ENCODE data around the gene PLD1.

The PLD1 gene

DNA sequence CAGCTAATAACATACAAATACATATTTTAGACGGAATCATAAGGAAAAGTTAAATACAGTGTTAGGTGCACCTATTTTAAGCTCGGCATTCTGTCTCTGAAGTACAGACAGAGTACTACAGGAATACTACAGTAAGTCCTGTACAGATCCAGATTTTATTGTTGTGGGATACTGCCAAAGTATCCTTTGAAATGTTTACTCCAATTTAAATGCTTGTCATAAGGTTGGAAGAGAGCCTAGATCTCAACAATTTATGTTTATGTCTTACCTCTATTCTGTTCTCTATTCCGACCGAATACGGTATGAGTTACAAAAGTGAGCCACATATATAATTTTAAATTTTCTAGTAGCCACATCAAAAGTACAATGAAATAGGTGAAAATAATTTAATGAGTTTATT is 25.3 kb downstream of the PLD1 start:
- Histone ChIP-seq H3K36me3 (ENCODE audit: control insufficient read depth, insufficient read depth, low read length) (no peaks in the 10 kb centered on the region), H3K4me1 (ENCODE audit: control insufficient read depth, low read depth, low read length) (no peaks in the 10 kb centered on the region), H2BK5ac (ENCODE audit: low read length) (no peak overlapping the region), H3K27me3 (ENCODE audit: insufficient read depth, low read length, poor library complexity) (no peaks in the 10 kb centered on the region), H3K79me1 (ENCODE audit: low read length) (no peaks in the 10 kb centered on the region), H4K8ac (ENCODE audit: low read depth, low read length) (no peak overlapping the region), H4K5ac (ENCODE audit: low read length) (no peak overlapping the region), H3K23ac (ENCODE audit: low read length) (no peak overlapping the region), H2BK120ac (ENCODE audit: low read depth, low read length) (no peak overlapping the region), H3K9ac (ENCODE audit: low read length) (no peak overlapping the region), H2AK5ac (ENCODE audit: low read length) (no peak overlapping the region), H3K4ac (ENCODE audit: low read depth, low read length) (no peak overlapping the region), H3K4me3 (ENCODE audit: low read length) (no peak overlapping the region), H2BK15ac (replicated peaks; ENCODE audit: low read depth) (no peak overlapping the region), H3K4me2 (ENCODE audit: low read length) (no peak overlapping the region), H3K27ac (ENCODE audit: low read depth, low read length) (no peak overlapping the region), H3K79me2 (ENCODE audit: control insufficient read depth, insufficient read depth, low read length) (no peaks in the 10 kb centered on the region), H3K18ac (ENCODE audit: low read length) (no peak overlapping the region), H3K56ac (ENCODE audit: low read length) (no peak overlapping the region)
- no peak for DNase-seq
- WGBS (ENCODE audit: extremely low coverage, insufficient coverage, low lambda C conversion rate) = no CpG with 5 or more reads among the region's 5 CpGs

DNA sequence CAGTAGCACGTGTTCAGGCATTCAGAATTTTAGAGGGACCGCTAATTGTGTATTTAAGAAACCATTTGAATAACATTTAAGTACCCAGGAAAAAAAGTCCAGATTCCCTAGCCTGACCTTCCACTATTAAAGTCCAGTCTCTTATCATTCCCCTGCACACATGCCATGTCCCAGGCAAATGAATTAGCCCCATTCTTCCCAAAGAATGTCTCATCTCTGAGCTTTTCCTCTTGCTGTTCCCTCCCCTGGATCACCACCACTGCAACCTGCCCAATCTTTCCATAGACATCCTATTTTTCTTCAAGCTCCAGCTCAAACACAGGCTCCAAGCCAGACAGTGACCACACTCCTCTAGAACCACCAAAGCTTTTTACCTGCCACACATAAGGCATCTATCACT is 25.9 kb downstream of the PLD1 start:
- H2BK120ac ChIP-seq (ENCODE audit: low read depth, low read length) = no peak overlapping the region
- no peak overlapping the region for H3K56ac ChIP-seq (ENCODE audit: low read length)
- WGBS (ENCODE audit: extremely low coverage, insufficient coverage, low lambda C conversion rate) = no CpG with 5 or more reads among the region's 2 CpGs
- H3K79me2 ChIP-seq (ENCODE audit: control insufficient read depth, insufficient read depth, low read length) = no peaks in the 10 kb centered on the region
- DNase-seq = no peak
- no peak overlapping the region for H4K5ac ChIP-seq (ENCODE audit: low read length)
- H3K23ac ChIP-seq (ENCODE audit: low read length) = no peak overlapping the region
- H3K27ac ChIP-seq (ENCODE audit: low read depth, low read length) = no peak overlapping the region
- H3K9ac ChIP-seq (ENCODE audit: low read length) = no peak overlapping the region
- H2AK5ac ChIP-seq (ENCODE audit: low read length) = no peak overlapping the region
- no peak overlapping the region for H3K4ac ChIP-seq (ENCODE audit: low read depth, low read length)
- no peak overlapping the region for H4K8ac ChIP-seq (ENCODE audit: low read depth, low read length)
- H3K79me1 ChIP-seq (ENCODE audit: low read length) = no peaks in the 10 kb centered on the region
- no peaks in the 10 kb centered on the region for H3K4me1 ChIP-seq (ENCODE audit: control insufficient read depth, low read depth, low read length)
- no peak overlapping the region for H3K4me2 ChIP-seq (ENCODE audit: low read length)
- H3K27me3 ChIP-seq (ENCODE audit: insufficient read depth, low read length, poor library complexity) = no peaks in the 10 kb centered on the region
- no peak overlapping the region for H3K4me3 ChIP-seq (ENCODE audit: low read length)
- no peaks in the 10 kb centered on the region for H3K36me3 ChIP-seq (ENCODE audit: control insufficient read depth, insufficient read depth, low read length)
- no peak overlapping the region for H2BK5ac ChIP-seq (ENCODE audit: low read length)
- H2BK15ac ChIP-seq (replicated peaks; ENCODE audit: low read depth) = no peak overlapping the region
- H3K18ac ChIP-seq (ENCODE audit: low read length) = no peak overlapping the region

DNA sequence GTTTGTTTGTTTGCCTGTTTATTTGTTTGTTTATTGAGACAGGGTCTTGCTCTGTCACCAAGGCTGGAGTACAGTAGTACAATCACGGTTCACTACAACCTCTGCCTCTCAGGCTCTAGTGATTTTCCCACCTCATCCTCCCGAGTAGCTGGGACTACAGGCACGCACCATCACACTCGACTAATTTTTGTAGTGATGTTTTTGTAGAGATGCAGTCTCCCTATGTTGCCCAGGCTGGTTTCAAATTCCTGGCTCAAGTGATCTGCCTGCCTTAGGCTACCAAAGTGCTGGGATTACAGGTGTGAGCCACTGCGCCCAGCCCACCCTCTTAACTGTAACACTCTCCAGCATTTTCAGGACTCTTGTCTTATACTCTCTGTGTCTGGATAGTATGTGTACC is 26.7 kb downstream of the PLD1 start:
- H3K36me3 ChIP-seq (ENCODE audit: control insufficient read depth, insufficient read depth, low read length) = no peaks in the 10 kb centered on the region
- H3K27me3 ChIP-seq (ENCODE audit: insufficient read depth, low read length, poor library complexity) = no peaks in the 10 kb centered on the region
- no peak overlapping the region for H3K4me2 ChIP-seq (ENCODE audit: low read length)
- no peak overlapping the region for H2BK15ac ChIP-seq (replicated peaks; ENCODE audit: low read depth)
- H3K27ac ChIP-seq (ENCODE audit: low read depth, low read length) = no peak overlapping the region
- H3K4me3 ChIP-seq (ENCODE audit: low read length) = no peak overlapping the region
- no peak overlapping the region for H3K23ac ChIP-seq (ENCODE audit: low read length)
- no peaks in the 10 kb centered on the region for H3K4me1 ChIP-seq (ENCODE audit: control insufficient read depth, low read depth, low read length)
- H3K79me1 ChIP-seq (ENCODE audit: low read length) = no peaks in the 10 kb centered on the region
- H3K4ac ChIP-seq (ENCODE audit: low read depth, low read length) = no peak overlapping the region
- H2BK5ac ChIP-seq (ENCODE audit: low read length) = no peak overlapping the region
- H3K9ac ChIP-seq (ENCODE audit: low read length) = no peak overlapping the region
- no peak overlapping the region for H3K56ac ChIP-seq (ENCODE audit: low read length)
- H2AK5ac ChIP-seq (ENCODE audit: low read length) = no peak overlapping the region
- no peaks in the 10 kb centered on the region for H3K79me2 ChIP-seq (ENCODE audit: control insufficient read depth, insufficient read depth, low read length)
- DNase-seq = no peak
- no peak overlapping the region for H3K18ac ChIP-seq (ENCODE audit: low read length)
- no CpG with 5 or more reads among the region's 5 CpGs for WGBS (ENCODE audit: extremely low coverage, insufficient coverage, low lambda C conversion rate)
- no peak overlapping the region for H4K5ac ChIP-seq (ENCODE audit: low read length)
- H4K8ac ChIP-seq (ENCODE audit: low read depth, low read length) = no peak overlapping the region
- no peak overlapping the region for H2BK120ac ChIP-seq (ENCODE audit: low read depth, low read length)

DNA sequence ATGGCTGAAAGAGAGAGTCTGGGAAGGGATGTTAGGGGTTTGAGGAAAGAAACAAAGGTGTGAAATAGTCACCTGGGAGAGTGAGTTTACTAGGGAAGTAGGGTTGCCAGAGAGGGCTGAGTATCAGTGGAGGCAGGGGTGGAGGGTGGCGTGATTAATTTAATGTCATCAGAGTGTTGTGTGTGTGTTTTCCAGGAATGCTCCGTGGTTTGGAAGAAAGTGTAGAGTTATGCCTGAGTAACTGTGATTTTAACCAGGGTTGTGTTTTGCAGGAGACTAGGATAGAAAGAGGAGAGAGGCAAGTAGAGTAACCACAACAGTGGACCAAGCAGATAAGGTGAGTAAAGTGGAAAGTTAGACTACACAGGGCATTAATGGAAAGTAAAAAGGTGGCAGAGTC is 27.2 kb downstream of the PLD1 start:
- Histone ChIP-seq H3K27me3 (ENCODE audit: insufficient read depth, low read length, poor library complexity) (no peaks in the 10 kb centered on the region), H3K56ac (ENCODE audit: low read length) (no peak overlapping the region), H3K4me1 (ENCODE audit: control insufficient read depth, low read depth, low read length) (no peaks in the 10 kb centered on the region), H3K79me1 (ENCODE audit: low read length) (no peaks in the 10 kb centered on the region), H3K4me3 (ENCODE audit: low read length) (no peak overlapping the region), H3K18ac (ENCODE audit: low read length) (no peak overlapping the region), H3K27ac (ENCODE audit: low read depth, low read length) (no peak overlapping the region), H2BK120ac (ENCODE audit: low read depth, low read length) (no peak overlapping the region), H3K4ac (ENCODE audit: low read depth, low read length) (no peak overlapping the region), H2BK15ac (replicated peaks; ENCODE audit: low read depth) (no peak overlapping the region), H3K9ac (ENCODE audit: low read length) (no peak overlapping the region), H4K8ac (ENCODE audit: low read depth, low read length) (no peak overlapping the region), H3K4me2 (ENCODE audit: low read length) (no peak overlapping the region), H3K23ac (ENCODE audit: low read length) (peak overlapping the region; percentile 24), H3K79me2 (ENCODE audit: control insufficient read depth, insufficient read depth, low read length) (no peaks in the 10 kb centered on the region), H2AK5ac (ENCODE audit: low read length) (no peak overlapping the region), H4K5ac (ENCODE audit: low read length) (no peak overlapping the region), H2BK5ac (ENCODE audit: low read length) (no peak overlapping the region), H3K36me3 (ENCODE audit: control insufficient read depth, insufficient read depth, low read length) (no peaks in the 10 kb centered on the region)
- WGBS (ENCODE audit: extremely low coverage, insufficient coverage, low lambda C conversion rate) = no CpG with 5 or more reads among the region's 2 CpGs
- DNase-seq = no peak

DNA sequence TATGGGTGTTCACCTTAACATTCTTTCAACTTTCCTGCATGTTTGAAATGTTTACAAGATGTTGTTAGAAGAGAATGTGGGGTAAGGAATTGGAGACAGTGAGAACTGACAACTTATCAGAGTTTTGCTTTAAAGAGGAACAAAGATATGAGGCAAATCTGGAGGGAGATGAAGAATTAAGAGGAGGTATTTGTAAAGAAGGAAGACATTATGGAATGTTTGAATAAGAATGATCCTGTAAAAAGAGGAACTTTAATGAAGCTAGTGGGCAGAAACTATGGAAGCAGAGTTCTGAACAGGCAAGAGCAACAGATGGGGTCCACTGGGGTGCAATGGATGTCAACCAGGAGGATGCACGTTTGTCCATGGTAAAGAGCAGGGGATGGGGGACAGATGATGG is 27.7 kb downstream of the PLD1 start:
- WGBS (ENCODE audit: extremely low coverage, insufficient coverage, low lambda C conversion rate) = no CpG with 5 or more reads among the region's 1 CpG
- H3K9ac ChIP-seq (ENCODE audit: low read length) = no peak overlapping the region
- H3K27me3 ChIP-seq (ENCODE audit: insufficient read depth, low read length, poor library complexity) = no peaks in the 10 kb centered on the region
- no peak overlapping the region for H3K4me3 ChIP-seq (ENCODE audit: low read length)
- H3K79me1 ChIP-seq (ENCODE audit: low read length) = no peaks in the 10 kb centered on the region
- no peak overlapping the region for H3K27ac ChIP-seq (ENCODE audit: low read depth, low read length)
- no peaks in the 10 kb centered on the region for H3K79me2 ChIP-seq (ENCODE audit: control insufficient read depth, insufficient read depth, low read length)
- no peak overlapping the region for H3K4ac ChIP-seq (ENCODE audit: low read depth, low read length)
- no peak overlapping the region for H3K18ac ChIP-seq (ENCODE audit: low read length)
- no peak overlapping the region for H2BK120ac ChIP-seq (ENCODE audit: low read depth, low read length)
- H2BK5ac ChIP-seq (ENCODE audit: low read length) = no peak overlapping the region
- no peaks in the 10 kb centered on the region for H3K36me3 ChIP-seq (ENCODE audit: control insufficient read depth, insufficient read depth, low read length)
- H4K5ac ChIP-seq (ENCODE audit: low read length) = no peak overlapping the region
- H2BK15ac ChIP-seq (replicated peaks; ENCODE audit: low read depth) = no peak overlapping the region
- DNase-seq = no peak
- H4K8ac ChIP-seq (ENCODE audit: low read depth, low read length) = no peak overlapping the region
- no peak overlapping the region for H3K4me2 ChIP-seq (ENCODE audit: low read length)
- peak overlapping the region; percentile 24 for H3K23ac ChIP-seq (ENCODE audit: low read length)
- H2AK5ac ChIP-seq (ENCODE audit: low read length) = no peak overlapping the region
- H3K56ac ChIP-seq (ENCODE audit: low read length) = no peak overlapping the region
- H3K4me1 ChIP-seq (ENCODE audit: control insufficient read depth, low read depth, low read length) = no peaks in the 10 kb centered on the region

DNA sequence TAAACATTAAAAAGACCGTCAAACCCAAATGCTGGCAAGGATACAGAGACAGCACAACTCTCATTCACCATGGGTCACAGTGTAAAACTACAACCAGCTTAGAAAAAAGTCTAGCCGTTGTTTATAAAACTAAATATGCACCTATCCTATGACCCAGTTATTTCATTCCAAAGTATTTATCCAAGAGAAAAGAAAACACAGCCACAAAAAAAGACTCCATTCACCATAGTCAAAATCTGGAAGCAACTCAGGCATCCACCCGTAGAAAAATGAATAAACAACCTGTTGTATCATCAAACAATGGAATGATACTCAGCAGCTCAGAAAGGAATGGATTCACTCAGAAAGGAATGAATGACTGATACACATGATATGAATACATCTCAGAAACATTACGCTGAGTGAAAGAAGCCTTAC is 28.6 kb downstream of the PLD1 start:
- H3K23ac ChIP-seq (ENCODE audit: low read length) = no peak overlapping the region
- H3K27me3 ChIP-seq (ENCODE audit: insufficient read depth, low read length, poor library complexity) = no peaks in the 10 kb centered on the region
- no peak for DNase-seq
- no peak overlapping the region for H3K56ac ChIP-seq (ENCODE audit: low read length)
- H3K18ac ChIP-seq (ENCODE audit: low read length) = no peak overlapping the region
- H3K79me1 ChIP-seq (ENCODE audit: low read length) = no peaks in the 10 kb centered on the region
- no peaks in the 10 kb centered on the region for H3K4me1 ChIP-seq (ENCODE audit: control insufficient read depth, low read depth, low read length)
- H2AK5ac ChIP-seq (ENCODE audit: low read length) = no peak overlapping the region
- H3K27ac ChIP-seq (ENCODE audit: low read depth, low read length) = no peak overlapping the region
- H3K4me2 ChIP-seq (ENCODE audit: low read length) = no peak overlapping the region
- no peak overlapping the region for H2BK15ac ChIP-seq (replicated peaks; ENCODE audit: low read depth)
- H4K8ac ChIP-seq (ENCODE audit: low read depth, low read length) = no peak overlapping the region
- H3K79me2 ChIP-seq (ENCODE audit: control insufficient read depth, insufficient read depth, low read length) = no peaks in the 10 kb centered on the region
- H2BK120ac ChIP-seq (ENCODE audit: low read depth, low read length) = no peak overlapping the region
- H3K9ac ChIP-seq (ENCODE audit: low read length) = no peak overlapping the region
- no peak overlapping the region for H3K4me3 ChIP-seq (ENCODE audit: low read length)
- H3K36me3 ChIP-seq (ENCODE audit: control insufficient read depth, insufficient read depth, low read length) = no peaks in the 10 kb centered on the region
- no peak overlapping the region for H2BK5ac ChIP-seq (ENCODE audit: low read length)
- WGBS (ENCODE audit: extremely low coverage, insufficient coverage, low lambda C conversion rate) = no CpG with 5 or more reads among the region's 4 CpGs
- no peak overlapping the region for H3K4ac ChIP-seq (ENCODE audit: low read depth, low read length)
- H4K5ac ChIP-seq (ENCODE audit: low read length) = no peak overlapping the region

All from mesendoderm (in vitro differentiated cells).